HFF-Myc (cell line): ENCODE measurements around the gene ANGPTL8.

ENCODE experiments used
- DNase-seq: peaks from one replicate; pipeline ENCODE4 v3.0.0-alpha.2; 2011; ENCODE audit warnings: low read depth; ENCODE audit errors: extremely low read depth
- H3K4me3 ChIP-seq: replicated peaks from 2 replicates; pipeline ENCODE4 v1.5.1; 2011; ENCODE audit warnings: low read depth, mild to moderate bottlenecking, control low read depth, low read length
- TF ChIP-seq, protein P1 (sequence below): IDR thresholded peaks from 2 replicates; pipeline ENCODE4 v1.5.1; 2012; ENCODE audit warnings: mild to moderate bottlenecking, low read depth, low read length, control low read depth; ENCODE audit errors: missing control alignments

The ANGPTL8 gene

DNA sequence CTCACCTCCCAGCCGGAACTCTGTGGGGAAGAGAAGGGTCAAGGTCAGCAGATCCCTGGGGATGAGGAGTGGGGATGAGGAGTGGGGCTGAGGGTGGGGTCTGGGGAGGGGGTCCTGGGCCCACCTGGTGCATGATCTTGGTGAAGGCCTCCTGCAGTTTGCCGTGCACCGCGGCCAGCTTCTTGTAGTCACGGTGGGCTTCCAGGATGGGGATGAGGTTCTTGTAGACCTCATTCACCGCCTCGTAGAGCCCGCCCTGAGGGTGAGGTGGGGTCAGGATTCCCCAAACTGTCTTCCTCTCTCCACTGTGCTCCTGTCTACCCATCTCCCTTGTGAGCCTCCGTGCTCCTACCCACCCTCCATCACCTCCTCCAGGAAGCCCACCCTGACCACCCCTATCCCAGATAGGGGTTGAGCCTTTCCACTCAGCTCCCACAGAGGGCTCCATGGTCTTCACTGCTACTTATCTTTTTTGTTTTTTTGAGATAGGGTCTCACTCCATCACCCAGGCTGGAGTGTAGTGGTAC lies 35.3 kb upstream of the ANGPTL8 start:
- H3K4me3 ChIP-seq = no peak overlapping the region
- TF ChIP-seq, protein P1, sequence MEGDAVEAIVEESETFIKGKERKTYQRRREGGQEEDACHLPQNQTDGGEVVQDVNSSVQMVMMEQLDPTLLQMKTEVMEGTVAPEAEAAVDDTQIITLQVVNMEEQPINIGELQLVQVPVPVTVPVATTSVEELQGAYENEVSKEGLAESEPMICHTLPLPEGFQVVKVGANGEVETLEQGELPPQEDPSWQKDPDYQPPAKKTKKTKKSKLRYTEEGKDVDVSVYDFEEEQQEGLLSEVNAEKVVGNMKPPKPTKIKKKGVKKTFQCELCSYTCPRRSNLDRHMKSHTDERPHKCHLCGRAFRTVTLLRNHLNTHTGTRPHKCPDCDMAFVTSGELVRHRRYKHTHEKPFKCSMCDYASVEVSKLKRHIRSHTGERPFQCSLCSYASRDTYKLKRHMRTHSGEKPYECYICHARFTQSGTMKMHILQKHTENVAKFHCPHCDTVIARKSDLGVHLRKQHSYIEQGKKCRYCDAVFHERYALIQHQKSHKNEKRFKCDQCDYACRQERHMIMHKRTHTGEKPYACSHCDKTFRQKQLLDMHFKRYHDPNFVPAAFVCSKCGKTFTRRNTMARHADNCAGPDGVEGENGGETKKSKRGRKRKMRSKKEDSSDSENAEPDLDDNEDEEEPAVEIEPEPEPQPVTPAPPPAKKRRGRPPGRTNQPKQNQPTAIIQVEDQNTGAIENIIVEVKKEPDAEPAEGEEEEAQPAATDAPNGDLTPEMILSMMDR = no peak
- DNase-seq = no peak

DNA sequence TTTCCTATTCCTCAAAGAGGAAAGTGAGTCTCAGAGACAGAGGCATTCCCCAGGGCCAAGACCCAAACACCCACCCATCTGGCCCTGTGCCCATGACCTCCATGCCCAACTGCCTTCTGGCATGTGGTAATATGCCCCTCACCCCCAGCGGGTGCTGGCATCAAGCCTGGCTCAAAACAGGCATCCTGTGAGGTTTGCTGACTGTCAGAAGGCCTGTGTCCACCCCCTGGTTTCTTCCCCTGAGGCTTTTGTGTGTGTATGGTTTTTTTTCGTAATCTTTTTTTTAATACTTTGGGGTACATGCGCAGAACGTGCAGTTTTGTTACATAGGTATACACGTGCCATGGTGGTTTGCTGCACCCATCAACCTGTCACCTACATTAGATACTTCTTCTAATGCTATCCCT lies 34.5 kb upstream of the ANGPTL8 start:
- TF ChIP-seq, protein P1 = no peak
- no peak for DNase-seq
- no peak overlapping the region for H3K4me3 ChIP-seq

DNA sequence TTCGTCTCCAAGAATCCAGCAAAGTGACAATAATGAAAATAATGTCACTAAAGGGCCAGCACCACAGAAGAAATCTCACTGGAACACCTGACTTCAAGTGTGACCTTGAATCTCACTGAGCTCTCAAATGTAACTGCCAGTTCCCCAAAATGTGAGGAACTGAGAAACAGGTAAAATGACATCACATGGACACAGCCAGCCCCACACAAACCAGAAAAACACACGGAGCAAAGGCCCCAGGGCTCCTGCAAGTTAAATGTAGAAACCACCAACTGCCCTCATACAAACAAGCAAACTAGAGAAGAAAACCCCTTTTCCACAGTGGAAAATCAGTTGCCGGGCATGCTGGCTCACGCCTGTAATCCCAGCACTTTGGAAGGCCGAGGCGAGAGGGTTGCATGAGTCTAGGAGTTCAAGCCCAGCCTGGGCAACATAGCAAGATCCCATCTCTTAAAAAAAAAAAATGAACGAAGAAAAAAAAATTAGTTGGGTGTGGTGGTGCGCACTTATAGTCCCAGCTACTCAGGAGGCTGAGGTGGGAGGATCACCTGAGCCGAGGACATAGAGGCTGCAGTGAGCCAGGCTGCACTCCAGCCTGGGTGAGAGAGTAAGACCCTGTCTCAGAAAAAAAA lies 33.4 kb upstream of the ANGPTL8 start:
- no peak overlapping the region for H3K4me3 ChIP-seq
- no peak for DNase-seq
- TF ChIP-seq, protein P1 = no peak

DNA sequence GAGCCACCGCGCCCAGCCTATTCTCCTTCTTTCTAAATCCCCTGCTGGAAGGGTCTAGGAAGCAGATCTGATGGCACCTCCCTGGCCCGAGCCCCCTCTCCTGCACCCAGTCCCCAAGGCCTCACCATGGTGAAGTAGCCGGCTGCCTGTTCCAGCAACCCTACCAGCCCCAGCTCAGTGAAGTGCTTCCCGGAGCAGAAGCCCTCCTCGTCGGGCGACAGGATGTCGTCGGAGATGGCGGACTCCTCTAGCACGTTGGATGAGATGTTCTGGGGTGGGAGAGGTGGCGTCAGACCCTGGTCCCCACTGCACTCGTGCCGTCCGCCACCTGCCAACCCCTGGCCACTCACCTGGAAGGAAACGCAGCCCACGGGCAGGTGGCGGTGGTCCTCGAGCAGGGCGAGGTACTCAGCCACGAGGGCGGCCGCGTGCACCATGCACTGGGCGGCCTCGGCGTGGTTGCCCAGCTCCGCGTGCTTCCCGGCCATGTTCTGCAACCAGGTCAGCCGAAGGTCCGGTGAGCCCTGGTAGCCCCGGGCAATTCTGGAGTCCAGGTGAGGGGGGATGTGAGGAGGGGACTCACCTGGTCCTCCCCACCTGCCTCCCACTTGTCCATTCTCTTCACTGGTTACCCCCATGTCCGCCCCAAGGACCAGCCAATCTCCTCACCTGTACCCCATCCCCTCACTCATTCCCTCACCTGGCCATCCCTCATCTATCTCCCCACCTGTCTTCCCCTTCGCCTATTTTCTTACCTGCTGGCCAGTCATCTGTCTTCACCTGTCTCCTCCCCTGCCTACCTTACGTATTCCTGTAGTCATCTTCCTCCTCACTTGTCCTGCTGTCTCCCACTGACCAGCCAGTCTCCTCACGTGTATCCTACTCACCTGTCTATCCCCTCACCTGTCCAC lies 30.6 kb upstream of the ANGPTL8 start:
- H3K4me3 ChIP-seq = no peak overlapping the region
- DNase-seq = no peak
- TF ChIP-seq, protein P1 = no peak

DNA sequence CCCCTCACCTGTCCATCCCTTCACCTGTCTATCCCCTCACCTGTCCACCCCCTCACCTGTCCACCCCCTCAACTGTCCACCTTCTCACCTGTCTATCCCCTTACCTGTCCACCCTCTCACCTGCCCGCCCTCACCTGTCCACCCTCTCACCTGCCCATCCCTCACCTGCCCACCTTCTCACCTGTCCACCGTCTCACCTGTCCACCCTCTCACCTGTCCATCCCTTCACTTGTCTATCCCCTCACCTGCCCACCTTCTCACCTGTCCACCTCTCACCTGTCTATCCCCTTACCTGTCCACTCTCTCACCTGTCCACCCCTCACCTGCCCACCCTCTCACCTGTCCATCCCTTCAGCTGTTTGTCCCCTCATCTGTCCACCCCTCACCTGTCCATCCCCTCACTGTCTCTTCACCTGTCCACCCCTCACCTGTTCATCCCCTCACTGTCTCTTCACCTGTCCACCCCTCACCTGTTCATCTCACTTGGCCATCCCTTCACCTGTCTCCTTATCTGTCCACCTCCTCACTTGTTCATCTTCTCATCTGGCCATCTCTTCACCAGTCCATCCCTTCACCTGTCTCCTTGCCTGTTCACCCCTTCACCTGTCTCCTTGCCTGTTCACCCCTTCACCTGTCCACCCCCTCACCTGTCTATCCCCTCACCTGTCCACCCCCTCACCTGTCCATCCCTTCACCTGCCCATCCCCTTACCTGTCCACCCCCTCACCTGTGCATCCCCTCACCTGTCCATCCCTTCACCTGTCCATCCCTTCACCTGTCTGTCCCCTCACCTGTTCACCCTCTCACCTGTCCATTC lies 29.4 kb upstream of the ANGPTL8 start:
- TF ChIP-seq, protein P1 = no peak
- DNase-seq = no peak
- H3K4me3 ChIP-seq = no peak overlapping the region

DNA sequence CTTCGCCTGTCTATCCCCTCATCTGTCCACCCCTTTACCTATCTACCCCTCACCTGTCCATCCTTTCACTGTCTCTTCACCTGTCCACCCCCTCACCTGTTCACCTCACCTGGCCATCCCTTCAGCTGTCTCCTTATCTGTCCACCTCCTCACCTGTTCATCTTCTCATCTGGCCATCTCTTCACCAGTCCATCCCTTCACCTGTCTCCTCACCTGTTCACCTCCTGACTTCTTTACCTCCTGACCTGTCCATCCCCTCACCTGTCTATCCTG lies 28.8 kb upstream of the ANGPTL8 start:
- TF ChIP-seq, protein P1 = no peak
- no peak overlapping the region for H3K4me3 ChIP-seq
- no peak for DNase-seq
